Limb (tissue), 2 donors: Measurements from ENCODE around the gene STAP1.
"Not testable (repeated sequence)": the region's sequence is repeated elsewhere in the genome, so short reads cannot be mapped to it uniquely, and the experiment has no call there.

ENCODE experiments used
- DNase-seq, 2 donors: peaks; one replicate each; pipeline ENCODE4 v3.0.0-alpha.2; 2016; ENCODE audit errors: extremely low spot score in 2 of 2

Gene STAP1, protein sequence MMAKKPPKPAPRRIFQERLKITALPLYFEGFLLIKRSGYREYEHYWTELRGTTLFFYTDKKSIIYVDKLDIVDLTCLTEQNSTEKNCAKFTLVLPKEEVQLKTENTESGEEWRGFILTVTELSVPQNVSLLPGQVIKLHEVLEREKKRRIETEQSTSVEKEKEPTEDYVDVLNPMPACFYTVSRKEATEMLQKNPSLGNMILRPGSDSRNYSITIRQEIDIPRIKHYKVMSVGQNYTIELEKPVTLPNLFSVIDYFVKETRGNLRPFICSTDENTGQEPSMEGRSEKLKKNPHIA

DNA sequence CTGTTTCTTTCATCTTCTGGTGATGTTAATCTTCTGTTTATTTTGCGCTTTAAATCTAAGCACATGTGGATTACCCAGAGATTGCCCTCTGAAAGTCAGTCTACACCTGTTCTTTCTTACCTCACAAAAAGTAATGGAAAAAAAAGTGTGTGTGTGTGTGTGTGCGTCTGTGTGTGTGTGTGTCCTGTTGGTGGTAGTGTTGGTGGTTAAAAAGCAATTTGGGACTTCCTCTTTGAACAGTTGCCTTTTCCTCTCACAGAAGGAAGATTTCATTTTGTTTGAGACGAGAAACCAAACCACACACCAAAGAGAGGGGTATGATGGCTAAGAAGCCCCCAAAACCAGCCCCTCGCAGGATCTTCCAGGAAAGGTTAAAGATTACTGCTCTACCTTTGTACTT is at the start of gene STAP1:
Gene STAP1 (plus strand): TSS at position 235 of the 400 bp plus-strand sequence. CDS start 83 bp downstream, at position 318.
- no peak for DNase-seq

DNA sequence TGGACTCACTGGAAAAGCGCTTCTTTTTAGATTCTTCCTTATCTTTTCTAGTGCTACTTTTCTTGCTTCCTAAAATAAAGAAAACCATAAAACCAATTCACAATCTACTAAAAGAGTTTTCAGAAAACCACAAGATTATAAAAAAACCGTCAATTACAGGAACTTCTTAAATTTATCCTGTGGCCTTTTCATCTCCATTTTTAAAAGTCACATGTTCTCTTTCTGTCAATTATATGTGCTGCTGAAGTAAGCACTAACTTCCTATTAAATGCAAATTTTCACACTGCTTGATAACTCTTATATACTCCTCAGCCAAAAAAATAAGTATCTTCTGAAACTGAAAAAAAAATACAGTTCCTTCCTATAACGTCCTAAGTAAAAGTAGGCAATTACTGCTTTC is 46.0 kb upstream of the STAP1 start:
- no peak for DNase-seq

DNA sequence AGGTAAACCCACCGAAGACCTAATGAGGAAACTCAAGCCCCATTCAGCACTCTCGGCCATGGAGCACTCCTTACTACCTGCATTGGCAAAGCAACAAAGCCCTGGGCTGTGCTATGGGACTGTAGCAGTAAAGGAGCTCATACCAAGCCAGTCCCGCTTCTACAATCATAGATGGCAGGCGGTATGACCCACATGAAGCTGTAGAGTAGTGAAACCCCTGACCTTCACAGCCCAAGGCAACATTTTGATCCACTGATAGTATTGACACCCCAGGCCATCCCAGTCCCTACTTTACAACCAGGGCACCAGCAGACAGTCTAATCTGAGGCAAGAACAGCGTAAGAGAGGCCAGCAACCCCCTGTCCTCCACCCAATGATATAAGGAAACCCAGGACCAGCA is 38.4 kb upstream of the STAP1 start:
- DNase-seq = no peak

DNA sequence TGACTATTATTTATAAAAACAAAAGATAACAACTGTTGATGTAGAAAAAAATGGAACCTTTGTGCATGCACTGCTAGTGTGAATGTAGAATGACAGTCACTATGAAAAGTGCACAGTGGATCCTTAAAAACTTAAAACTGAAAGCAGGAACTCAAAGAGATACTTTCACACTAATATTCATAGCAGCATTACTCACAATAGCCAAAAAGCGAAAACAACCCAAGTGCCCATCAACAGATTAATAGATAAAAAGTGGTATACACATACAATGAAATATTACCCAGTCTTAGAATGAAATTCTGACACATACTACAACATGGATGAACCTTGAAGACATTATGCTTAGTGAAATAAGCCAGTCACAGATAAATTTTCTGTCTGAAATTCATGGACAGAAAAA is 37.0 kb upstream of the STAP1 start:
- no peak for DNase-seq

DNA sequence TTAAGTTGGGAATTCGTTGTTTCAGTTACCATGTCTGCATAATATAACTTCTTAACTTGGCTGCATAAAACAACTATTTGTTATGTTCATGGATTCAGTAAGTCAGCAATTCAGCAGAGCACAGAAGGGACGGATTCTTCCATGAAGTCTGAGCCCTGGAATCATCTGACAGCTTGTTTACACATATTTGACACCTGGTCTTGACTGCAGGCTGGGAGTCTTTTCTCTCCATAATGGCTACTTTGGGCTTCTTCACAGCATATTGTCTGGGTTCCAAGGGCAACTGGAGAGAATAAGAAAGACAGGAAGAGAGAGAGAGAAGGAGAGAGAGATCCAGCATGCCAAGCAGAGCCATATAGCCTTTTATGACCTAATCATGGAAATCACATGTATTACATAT is 36.3 kb upstream of the STAP1 start:
- DNase-seq = no peak

DNA sequence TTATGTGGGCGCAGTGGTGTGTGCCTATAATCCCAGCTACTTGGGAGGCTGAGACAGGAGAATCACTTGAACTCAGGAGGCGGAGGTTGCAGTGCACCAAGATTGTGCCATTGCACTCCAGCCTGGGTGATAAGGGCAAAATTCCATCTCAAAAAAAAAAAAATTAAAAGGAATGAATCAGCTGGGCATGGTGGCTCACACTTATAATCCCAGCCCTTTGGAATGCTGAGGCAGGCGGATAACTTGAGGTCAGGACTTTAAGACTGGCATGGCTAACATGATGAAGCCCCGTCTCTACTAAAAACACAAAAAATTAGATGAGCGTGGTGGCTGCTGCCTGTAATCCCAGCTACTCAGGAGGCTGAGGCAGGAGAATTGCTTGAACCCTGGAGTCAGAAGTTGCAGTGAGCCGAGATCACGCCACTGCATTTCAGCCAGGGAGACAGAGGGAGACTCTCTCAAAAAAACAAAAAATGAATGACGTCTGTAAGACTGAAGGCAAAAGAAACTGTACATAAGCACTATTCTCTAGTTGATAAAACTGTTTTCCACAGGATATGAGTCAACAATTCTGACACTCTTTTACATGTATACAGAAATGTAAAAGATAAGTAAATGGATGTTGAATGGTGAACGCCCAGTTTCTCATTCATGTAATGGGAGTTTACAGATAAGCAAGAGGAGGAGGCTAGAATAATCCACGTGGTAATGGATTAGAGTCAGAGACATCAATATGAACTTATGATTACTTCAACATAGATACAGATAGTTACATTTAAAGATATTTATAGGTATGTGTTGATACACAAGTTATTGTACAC is 35.5 kb upstream of the STAP1 start:
- no peak for DNase-seq

DNA sequence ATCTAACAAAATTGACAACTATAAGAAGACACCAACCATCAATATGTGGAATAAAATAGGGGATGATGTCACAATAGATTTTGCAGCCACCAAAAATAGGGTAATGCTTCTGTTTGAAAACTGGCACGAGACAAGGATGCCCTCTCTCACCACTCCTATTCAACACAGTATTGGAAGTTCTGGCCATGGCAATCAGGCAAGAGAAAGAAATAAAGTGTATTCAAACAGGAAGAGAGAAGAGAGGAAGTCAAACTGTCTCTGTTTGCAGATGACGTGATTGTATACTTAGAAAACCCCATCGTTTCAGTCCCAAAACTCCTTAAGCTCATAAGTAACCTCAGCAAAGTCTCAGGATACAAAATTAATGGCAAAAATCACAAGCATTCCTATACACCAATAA is 34.4 kb upstream of the STAP1 start:
- DNase-seq = not testable (repeated sequence)

DNA sequence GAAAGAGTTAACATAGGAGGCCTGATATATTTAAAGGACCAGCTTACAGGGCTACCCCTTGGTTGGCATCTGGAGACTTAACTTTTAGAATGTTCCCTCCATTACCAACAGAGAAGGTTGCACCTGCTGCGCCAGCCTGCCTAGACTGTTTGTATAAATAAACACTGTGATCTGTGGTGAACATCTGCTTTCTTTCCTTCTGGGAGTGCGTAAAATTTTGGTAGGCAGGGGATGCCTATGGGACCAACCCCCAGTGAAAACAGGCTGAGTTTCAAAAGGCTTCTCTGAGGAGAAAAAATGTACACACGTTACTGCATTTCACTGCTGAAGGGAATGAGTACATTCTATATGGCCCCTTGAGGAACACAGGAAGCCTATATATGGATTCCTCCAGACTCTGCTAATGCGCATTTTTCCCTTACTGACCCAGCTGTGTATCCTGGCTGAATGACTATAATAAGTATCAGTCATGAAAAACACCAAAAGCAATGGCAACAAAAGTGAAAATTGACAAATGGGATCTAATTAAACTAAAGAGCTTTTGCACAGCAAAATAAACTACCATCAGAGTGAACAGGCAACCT is 27.1 kb upstream of the STAP1 start:
- DNase-seq = peak in 1 of 2 donors; percentile 16

DNA sequence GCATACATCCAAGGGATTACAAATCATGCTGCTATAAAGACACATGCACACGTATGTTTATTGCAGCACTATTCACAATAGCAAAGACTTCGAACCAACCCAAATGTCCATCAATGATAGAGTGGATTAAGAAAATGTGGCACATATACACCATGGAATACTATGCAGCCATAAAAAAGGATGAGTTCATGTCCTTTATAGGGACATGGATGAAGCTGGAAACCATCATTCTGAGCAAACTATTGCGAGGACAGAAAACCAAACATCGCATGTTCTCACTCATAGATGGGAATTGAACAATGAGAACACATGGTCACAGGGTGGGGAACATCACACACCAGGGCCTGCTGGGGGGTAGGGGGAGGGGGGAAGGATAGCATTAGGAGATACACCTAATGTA is 26.1 kb upstream of the STAP1 start:
- DNase-seq = not testable (repeated sequence)

DNA sequence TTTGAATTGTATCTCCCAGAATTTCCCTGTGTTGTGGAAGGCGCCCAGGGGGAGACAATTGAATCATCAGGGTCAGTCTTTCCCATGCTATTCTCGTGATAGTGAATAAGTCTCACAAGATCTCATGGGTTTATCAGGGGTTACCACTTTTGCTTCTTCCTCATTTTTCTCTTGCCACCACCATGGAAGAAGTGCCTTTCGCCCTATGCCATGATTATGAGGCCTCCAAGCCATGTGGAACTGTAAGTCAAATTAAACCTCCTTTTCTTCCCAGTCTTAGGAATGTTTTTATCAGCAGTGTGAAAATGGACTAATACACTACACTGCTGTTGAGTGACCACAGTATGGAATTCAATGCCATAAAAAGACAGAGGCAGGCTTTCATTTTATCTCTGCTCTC is 25.4 kb upstream of the STAP1 start:
- DNase-seq = no peak

DNA sequence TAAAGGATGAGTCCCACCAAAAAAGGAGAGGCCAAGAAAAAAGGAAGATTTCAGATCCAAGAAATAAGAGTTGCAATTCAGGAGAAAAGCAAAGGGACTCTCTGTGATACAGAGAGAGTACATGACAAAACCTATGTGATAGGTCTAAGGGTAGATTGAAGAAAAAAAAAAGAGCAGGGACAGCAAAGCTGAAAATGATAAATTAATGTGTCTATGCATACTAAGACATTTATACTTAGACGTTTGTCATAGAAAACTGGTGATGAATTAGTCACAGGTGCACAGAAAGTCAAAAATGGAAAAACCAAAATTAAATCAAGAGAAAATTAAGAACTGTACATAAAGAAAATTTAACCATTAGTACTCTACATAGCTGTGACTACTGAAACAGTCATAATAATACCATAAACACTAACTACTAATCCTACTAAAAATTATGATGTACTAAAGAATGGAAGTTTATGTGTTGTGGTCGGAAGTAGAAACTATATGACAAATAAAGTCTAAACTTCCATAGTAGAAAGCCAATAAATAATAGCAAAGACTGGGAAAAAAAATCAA is 23.2 kb upstream of the STAP1 start:
- no peak for DNase-seq

DNA sequence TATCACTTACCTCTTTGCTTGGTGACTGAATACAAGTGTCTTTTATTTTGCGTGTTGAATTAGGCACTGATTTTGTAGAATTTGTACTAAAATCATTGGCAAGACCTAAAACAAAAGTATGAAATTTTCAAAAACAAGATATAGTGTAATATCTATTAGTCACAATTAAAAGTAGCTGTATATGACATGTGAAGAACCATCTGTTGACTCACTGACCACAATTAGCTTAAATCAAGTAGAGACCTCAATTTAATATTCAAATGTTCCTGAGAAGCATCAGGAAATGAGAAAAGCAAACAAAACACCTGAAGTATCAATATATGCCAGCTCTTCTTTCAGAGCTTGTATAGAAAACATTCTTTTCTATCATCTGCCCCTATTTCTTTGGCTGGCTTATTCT is 18.7 kb upstream of the STAP1 start:
- DNase-seq = no peak

DNA sequence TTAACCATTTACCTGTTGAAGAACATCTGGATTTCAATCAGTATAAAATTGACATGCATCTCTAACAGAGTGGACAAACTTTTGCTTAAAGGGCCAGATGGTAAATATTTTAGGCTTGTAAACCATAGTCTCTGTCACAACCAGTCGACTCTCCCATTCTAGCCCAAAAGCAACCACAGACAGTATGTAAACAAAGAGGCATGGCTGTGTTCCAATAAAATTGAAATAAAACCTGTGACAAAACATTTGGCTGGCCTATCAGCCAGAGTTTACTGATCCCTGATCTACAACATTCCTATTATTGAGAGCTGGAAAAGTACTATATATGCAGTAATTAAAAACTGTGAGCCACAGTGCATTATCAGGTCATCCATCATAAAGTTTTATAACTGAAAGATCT is 16.5 kb upstream of the STAP1 start:
- no peak for DNase-seq

DNA sequence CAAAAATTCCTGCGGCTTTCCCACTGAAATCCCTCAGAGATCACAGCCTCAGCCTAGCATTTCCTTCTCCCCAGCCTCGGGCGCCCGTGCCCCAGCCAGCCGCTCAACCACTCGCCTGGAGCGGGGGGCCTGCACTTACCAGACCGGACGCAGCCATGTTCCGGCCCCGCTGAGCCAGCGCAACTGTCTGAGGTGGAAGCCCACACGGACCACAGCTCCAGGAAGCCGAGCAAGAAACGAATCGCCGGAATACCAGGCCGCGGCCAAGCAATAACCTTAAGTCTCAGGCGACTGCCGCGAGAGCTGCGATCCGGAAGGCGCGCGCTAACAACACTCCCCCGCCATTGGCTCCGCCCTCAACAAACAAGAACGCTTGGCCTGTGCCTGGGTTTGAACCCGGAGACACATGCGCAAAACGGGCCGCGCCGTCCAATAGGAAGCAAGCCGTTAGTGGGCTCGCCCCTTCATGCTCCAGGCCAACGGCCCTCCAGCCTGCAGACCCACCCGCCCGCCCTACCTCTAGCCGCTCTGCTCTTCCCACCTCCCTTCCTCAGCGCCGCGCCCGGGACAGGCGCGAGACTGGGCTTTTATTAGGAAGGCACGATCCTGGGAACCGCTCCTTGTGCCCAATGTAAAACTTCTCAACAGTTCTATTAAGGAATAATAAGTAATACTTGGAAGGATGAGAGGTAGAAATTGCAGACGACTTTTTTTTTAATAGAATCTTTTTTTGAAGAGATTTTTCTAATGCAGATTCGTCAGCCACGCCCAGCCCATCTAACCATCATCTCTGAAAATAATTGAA is 13.1 kb upstream of the STAP1 start, which contains the start of gene CENPC:
Gene CENPC (minus strand): TSS at position 305 of the 805 bp plus-strand sequence. CDS start 148 bp downstream, at position 157.
- peak; percentile 94 to 97 for DNase-seq

DNA sequence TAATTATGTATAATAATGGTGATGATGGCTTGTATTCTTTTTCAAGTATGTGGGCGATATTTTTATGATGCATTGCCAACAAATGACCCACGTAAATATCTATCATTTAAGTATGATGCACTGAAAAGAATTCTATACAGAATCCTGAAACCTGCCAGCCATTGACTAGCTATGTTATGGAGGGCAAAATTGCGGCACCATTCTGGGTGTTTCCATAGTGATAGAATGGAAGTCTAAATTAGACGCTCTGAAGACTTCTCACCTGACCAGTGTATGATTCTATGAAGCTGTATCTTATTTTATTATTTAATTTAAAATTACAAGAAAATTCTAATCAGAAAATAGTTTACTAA is 12.5 kb upstream of the STAP1 start:
- no peak for DNase-seq

DNA sequence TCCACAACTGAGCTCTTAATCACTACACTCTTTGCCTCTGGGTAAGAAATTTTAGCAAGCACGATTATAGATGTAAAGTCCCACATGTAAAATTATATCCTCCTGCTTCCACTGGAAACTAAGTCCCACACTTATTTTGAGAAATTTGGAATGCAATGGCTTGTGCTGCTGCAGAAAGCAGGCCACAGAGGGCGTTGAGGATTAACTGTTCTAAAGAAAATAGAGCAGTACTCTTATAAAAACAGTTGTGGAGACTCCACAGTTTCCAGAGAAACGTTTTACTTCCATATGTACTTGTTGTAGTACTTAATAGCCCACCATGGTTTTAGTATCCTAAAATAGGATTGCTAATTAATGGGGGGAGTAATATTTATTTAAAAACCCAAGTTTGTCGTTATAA is 11.6 kb upstream of the STAP1 start:
- no peak for DNase-seq

DNA sequence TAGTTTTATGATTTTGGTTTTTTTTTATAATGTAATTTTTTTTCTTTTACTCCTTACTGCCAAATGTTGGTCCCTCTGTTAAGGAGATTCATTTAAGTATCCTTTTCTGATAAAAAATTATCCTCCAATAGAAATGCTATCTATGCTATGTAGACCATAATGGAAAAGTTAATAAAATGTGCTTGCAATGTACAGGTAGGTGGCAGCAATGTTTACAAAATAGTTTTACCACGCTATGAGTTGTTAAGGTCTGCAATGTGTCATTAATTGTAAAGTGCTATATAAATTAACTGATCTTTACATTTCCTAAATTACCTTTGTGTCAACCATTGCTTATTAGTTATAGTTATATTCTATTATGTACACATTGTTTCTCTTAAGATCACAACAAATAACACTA is 9.4 kb upstream of the STAP1 start:
- peak in 1 of 2 donors; percentile 13 for DNase-seq

DNA sequence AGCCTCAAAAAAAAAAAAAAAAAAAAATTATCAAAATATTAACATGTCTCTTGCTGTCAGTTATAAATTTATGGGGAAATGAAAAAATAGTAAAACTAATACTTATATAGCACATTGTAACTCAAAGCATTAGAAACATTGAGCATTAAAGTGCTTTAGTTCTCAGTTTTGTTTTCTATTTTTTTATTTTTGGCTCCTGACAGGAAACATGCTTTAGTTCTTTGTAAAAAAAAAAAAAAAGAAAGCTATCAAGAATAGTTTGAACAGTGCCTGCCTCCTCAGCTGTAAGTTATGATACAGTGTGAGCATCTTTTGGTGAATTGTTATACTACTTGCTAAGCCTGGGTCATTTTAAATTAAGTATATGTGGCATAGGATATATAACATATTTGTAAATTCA is 8.1 kb upstream of the STAP1 start:
- DNase-seq = no peak

DNA sequence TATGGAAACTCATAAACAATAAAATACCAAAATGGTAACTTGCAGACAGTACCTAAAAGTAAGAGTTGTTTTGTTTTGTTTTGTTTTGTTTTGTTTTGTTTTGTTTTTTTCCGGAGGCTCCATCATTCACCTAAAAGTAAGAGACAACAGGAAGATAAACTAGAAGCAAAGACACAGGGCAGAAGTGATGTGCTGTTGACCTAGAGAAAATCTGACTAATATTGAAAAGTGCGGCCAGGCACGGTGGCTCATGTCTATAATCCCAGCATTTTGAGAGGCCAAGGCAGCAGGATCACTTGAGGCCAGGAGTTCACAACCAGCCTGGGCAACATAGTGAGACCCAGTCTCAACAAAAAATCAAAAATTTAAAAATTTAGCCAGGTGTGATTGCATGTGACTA is 7.7 kb upstream of the STAP1 start:
- no peak for DNase-seq

DNA sequence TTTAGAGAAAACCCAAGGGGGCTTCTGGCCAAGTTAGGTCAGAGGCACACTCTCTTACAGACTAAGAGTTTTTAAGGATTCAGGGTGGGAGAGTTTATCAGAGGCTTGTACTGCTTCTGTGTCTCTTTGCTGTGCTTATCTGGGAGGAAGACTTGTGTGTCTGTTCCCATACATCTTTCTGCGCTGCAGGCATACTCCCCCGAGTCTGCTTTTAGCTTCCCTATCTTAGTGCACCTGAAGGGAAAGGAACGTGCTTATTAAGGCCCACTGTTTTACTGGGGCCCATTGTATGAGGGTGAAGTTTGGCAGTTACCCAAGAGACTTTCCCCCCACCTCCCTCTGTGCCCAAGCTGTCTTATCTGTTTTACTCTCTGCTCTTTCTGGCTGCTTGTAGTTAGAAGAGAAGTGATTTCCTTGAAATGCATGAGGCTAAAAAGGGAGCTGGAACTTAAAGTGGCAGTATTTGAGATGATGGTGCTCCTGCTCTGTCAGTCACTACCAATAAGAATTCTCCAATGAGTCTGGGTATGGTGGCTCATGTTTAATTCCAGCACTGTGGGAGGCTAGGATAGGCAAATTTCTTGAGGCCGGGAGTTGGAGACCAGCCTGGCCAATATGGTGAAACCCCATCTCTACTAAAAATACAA is 6.3 kb upstream of the STAP1 start:
- not testable (repeated sequence) for DNase-seq

DNA sequence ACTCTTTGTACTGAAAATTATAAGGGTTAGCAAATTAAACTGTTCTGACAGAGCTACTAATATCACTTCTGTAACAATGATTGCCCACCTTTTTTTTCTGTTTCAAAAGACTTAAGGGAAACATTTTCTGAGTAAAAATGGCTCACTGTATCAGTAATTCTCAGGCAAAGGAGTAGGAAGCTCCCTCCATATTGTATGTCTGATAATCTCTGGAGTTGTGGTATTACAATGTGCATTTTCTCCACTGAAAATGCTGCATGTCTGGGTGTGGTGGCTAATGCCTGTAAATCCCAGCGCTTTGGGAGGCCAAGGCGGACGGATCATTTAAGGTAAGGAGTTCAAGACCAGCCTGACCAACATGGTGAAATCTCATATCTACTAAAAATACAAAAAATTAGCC is 4.4 kb upstream of the STAP1 start:
- no peak for DNase-seq
